Liver (tissue), 3 donors: ENCODE data around the gene NAA38.

Experiments used
- CTCF ChIP-seq: fragments of 150-350 bp; IDR thresholded peaks from 2 replicates; pipeline ENCODE4 v1.5.1; 2017; ENCODE audit warnings: improper control_type of control experiment, low read depth, low read length; ENCODE audit not compliant: missing input control
- GABPA ChIP-seq, 2 donors: IDR thresholded peaks in 1 of 2; conservative IDR thresholded peaks in 1 of 2; 2 replicates each; pipeline ENCODE4 v1.6.1; 2016; ENCODE audit warnings: antibody characterized with exemption in 2 of 2, mild to moderate bottlenecking in 1 of 2, moderate library complexity in 1 of 2
- HNF4G ChIP-seq: IDR thresholded peaks from 2 replicates; pipeline ENCODE4 v1.6.1; 2016; ENCODE audit warnings: antibody characterized with exemption
- TF ChIP-seq, protein P1 (sequence below): IDR thresholded peaks from 2 replicates; pipeline ENCODE4 v1.6.1; 2016; ENCODE audit warnings: antibody characterized with exemption, mild to moderate bottlenecking
- donor health status: healthy.
- donor health status: healthy.

DNA sequence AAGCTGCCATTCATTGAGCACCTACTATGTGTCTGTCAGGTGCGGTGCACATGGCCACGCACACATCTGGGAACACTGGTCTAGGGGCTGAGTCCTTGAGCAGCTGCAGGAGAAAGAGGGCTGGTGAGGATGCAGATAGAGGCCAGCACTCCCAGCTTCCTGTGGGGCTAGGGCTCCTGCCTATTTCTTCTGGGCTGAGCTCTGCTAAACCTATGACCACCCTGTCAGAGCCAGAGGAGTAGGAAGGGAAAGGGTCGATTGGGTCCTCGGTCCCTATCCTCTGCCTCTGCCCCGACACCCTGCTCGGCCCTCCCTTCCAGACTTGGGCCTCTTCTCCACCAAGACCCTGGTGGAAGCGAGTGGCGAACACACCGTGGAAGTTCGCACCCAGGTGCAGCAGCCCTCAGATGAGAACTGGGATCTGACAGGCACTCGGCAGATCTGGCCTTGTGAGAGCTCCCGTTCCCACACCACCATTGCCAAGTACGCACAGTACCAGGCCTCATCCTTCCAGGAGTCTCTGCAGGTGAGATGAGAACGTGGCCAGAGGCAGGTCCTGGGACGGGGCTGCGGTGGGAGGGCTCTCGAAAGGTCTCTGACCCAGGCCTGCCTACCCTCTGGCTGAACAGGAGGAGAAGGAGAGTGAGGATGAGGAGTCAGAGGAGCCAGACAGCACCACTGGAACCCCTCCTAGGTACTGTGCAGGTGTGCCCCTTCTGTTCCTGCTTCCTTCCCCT, 6.5 kb downstream of the NAA38 start:
- TF ChIP-seq CTCF = no peak
- no peak for TF ChIP-seq HNF4G
- TF ChIP-seq GABPA (IDR thresholded peaks at IDR 0.05 in 1 of 2, conservative IDR thresholded peaks at IDR 0.05 in 1 of 2) = no peak
- TF ChIP-seq, protein P1, sequence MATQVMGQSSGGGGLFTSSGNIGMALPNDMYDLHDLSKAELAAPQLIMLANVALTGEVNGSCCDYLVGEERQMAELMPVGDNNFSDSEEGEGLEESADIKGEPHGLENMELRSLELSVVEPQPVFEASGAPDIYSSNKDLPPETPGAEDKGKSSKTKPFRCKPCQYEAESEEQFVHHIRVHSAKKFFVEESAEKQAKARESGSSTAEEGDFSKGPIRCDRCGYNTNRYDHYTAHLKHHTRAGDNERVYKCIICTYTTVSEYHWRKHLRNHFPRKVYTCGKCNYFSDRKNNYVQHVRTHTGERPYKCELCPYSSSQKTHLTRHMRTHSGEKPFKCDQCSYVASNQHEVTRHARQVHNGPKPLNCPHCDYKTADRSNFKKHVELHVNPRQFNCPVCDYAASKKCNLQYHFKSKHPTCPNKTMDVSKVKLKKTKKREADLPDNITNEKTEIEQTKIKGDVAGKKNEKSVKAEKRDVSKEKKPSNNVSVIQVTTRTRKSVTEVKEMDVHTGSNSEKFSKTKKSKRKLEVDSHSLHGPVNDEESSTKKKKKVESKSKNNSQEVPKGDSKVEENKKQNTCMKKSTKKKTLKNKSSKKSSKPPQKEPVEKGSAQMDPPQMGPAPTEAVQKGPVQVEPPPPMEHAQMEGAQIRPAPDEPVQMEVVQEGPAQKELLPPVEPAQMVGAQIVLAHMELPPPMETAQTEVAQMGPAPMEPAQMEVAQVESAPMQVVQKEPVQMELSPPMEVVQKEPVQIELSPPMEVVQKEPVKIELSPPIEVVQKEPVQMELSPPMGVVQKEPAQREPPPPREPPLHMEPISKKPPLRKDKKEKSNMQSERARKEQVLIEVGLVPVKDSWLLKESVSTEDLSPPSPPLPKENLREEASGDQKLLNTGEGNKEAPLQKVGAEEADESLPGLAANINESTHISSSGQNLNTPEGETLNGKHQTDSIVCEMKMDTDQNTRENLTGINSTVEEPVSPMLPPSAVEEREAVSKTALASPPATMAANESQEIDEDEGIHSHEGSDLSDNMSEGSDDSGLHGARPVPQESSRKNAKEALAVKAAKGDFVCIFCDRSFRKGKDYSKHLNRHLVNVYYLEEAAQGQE = no peak
